Measurements from ENCODE around the gene SORCS1.

SORCS1 gene

DNA sequence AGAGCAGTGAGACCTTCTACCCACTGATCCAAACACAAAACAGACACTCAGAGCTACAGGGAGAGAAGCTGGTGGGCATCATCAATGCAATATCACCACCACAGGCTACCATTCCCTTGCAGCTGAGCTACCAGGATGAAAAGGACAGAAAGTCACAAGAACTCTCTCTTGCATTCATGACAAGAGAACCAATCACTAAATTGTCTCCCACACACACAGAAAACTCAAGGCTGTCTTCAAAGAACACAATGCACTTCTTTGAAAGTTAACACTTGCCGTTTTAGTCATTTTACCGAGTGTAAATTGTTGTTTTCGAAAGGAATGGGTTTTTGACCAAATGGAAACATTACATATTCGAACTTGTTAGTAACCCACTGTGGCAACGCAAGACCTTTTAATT is 626.6 kb downstream of the SORCS1 start:
- TF ChIP-seq, protein P1, sequence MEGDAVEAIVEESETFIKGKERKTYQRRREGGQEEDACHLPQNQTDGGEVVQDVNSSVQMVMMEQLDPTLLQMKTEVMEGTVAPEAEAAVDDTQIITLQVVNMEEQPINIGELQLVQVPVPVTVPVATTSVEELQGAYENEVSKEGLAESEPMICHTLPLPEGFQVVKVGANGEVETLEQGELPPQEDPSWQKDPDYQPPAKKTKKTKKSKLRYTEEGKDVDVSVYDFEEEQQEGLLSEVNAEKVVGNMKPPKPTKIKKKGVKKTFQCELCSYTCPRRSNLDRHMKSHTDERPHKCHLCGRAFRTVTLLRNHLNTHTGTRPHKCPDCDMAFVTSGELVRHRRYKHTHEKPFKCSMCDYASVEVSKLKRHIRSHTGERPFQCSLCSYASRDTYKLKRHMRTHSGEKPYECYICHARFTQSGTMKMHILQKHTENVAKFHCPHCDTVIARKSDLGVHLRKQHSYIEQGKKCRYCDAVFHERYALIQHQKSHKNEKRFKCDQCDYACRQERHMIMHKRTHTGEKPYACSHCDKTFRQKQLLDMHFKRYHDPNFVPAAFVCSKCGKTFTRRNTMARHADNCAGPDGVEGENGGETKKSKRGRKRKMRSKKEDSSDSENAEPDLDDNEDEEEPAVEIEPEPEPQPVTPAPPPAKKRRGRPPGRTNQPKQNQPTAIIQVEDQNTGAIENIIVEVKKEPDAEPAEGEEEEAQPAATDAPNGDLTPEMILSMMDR (IDR thresholded peaks at IDR 0.05): no peak
- no peak for TF ChIP-seq ZFX (IDR thresholded peaks at IDR 0.05; ENCODE audit: borderline replicate concordance)
- no peak overlapping the region for H3K27ac ChIP-seq

DNA sequence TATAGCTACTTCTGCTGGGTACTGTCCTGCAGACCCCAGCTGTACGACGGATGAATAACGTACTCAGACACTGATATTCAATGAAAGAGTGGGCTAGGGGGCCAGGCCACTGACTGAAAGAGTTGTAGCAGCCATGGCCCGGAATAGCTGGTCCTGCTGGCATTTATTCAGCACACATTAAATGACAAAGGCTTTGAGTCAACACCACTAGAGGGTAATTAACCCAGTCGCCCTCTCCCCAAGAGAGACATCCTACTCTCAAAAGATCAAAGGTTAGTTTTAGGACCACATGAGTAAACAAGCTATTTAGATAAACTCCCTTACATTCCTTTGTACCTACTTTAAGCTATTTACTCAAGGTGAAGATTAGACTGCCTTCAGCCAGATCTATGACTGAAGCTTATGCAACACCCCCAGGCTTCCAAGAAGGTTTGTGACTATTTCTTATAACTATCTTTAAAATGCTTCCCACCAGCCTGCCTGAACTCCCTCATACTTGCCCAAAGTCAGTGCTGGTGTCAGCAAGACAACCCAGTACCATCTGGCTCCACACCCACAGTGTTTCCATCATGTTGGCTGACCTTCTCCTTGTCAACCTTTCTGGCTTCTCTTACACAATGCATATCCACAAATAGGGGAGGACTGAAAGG is 629.1 kb downstream of the SORCS1 start:
- no peak for TF ChIP-seq ZFX (IDR thresholded peaks at IDR 0.05; ENCODE audit: borderline replicate concordance)
- TF ChIP-seq, protein P1 (IDR thresholded peaks at IDR 0.05): no peak

DNA sequence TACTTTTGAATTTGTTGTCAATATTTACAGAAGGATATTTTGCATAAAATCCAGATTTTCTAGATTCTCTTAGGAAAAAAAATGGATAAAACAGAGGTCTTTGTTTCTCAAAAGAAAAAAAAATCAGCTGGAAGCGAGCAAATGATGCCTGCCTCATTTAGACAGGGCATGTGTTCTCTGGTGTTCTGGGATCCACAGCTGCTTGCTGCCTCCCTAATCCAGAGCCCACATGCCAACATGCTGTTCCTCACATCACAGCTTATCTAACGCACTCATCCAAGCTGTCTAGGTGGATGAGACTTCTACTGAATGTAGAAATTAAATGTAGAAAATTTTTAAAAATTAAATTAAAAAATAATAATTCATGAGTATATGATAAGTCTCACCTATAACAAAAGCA is 630.1 kb downstream of the SORCS1 start:
- no peak overlapping the region for H3K27ac ChIP-seq
- TF ChIP-seq, protein P1 (IDR thresholded peaks at IDR 0.05): no peak
- no peak for TF ChIP-seq ZFX (IDR thresholded peaks at IDR 0.05; ENCODE audit: borderline replicate concordance)

More for the DNA sequence above, 629.1 kb downstream of the SORCS1 start:
- no peak overlapping the region for H3K27ac ChIP-seq

DNA sequence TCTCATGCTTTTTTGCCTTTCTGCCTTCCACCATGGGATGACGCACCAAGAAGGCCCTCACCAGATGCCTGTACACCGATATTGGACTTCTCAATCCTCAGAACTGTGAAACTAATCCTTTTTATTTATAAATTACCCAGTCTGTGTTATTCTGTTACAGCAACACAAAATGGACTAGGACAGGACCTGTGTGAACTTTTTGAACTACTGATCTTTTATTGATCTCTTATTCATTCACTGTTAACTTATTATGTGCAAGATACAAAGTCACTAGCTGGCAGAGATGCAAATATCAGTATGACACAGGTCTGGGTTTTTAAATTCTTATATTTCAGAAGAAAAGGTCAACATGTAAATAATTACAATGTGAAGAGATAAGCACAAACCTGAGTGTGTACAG is 635.8 kb downstream of the SORCS1 start:
- TF ChIP-seq ZFX (IDR thresholded peaks at IDR 0.05; ENCODE audit: borderline replicate concordance): no peak
- TF ChIP-seq, protein P1 (IDR thresholded peaks at IDR 0.05): no peak
- H3K27ac ChIP-seq: no peak overlapping the region

DNA sequence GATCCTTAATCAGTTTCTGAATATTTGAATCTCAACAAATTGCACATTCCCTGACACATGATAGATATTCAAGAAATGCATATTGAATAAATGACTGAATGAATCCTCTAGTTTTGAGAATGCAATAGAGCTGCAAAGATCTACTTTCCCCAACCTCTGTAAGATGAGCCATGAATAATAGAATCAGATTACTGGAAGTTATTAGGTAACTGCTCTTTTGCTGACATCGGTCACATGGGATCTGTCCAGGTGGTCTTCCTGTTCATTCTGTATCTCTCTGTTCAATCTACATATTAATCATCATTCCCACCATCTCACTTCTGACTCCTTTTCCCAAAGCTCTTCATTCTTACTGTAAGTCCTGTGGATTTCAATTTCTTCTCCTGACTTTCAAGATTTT is 638.7 kb downstream of the SORCS1 start:
- TF ChIP-seq, protein P1 (IDR thresholded peaks at IDR 0.05): no peak
- TF ChIP-seq ZFX (IDR thresholded peaks at IDR 0.05; ENCODE audit: borderline replicate concordance): no peak
- H3K27ac ChIP-seq: no peak overlapping the region
